HG03103 (cell line): Measurements from ENCODE around the gene ZMYND15.

ENCODE experiments used
- ATAC-seq: cut with Tn5 transposase; IDR thresholded peaks from one replicate; pipeline ENCODE4 v1.9.1; 2021; ENCODE audit warnings: low read depth; ENCODE audit not compliant: unreplicated experiment

The ZMYND15 gene

DNA sequence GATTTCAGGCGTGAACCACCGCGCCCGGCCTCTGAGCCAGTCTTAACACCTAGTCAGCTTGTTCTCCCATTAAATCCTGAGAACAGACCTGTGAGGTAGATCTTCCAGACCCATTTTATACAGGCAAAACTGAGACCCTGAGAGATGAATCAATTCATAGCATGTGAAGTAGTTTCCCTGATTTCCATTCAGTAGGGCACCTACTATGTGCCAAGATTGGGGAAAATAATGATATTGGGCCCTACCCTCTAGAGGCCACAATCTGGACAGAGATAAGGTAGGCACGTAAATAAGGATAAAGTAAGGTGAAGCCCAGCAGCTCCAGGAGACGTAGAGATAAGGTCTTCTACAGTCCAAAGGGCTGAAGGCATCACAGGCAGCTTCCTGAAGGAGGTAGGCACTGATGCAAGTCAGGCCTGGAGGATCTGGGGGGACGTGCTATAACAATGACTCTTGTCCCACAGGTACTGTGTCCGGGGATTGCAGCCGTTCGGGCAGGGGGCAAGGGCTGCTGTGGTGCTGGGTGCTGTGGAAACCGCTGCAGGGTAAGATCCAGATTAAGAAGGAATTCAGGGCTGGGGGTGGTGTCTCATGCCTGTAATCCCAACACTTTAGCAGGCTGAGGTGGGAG is 40.8 kb downstream of the ZMYND15 start:
- ATAC-seq: no peak

DNA sequence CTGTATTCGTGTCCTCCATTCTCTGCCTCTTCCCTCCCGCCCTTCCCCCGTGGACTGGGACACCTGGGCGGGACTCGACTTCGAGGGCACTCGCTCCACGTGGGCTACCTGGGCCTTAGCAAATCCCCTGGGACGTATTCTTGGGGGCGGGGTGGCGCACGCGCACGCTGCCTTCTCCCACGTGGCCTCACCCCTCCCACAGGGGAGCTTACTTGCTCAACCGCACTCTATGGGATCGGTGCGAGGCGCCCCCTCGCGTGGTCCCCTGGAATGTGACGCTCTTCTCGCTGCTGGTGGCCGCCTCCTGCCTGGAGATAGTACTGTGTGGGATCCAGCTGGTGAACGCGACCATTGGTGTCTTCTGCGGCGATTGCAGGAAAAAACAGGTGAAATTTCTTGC is 43.0 kb downstream of the ZMYND15 start:
- ATAC-seq: no peak

DNA sequence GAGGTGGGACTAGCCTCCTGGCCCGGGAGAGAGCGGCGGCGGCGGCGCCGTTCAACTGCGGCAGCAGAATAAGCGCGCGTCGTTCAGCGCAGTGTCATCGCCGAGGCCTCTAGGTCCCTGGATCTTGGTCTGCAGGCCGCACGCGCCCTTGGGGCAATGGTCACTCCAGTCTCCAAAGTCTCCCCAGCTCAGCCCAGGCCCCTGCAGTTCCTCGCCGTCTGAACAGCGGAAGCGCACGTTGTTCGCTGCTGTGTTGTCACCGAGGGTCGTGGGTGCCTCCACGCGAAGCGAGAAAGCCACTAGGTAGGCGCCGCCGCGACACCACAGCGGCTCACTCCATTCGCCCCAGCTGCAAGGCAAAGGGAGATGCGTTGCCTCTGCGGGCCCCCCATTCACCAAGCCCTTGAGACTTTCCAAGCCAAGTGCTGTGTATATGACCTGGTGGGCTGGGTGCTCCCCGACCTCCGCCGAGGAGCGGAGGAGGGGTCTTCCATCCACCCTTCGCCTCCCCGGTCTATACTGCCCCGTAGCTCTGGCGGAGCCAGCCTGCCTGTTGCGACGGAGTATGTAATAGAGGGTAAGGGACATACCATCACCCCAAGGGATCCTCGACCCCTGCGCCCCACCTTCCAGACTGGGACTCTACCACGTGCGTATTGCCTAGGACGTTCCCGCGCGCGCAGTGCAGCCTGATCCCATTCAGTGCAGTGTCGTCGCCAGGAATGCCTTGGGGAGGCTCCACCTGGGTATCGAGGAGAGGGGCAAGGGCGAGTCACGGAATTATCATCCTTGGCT is 45.9 kb downstream of the ZMYND15 start:
- no peak for ATAC-seq

DNA sequence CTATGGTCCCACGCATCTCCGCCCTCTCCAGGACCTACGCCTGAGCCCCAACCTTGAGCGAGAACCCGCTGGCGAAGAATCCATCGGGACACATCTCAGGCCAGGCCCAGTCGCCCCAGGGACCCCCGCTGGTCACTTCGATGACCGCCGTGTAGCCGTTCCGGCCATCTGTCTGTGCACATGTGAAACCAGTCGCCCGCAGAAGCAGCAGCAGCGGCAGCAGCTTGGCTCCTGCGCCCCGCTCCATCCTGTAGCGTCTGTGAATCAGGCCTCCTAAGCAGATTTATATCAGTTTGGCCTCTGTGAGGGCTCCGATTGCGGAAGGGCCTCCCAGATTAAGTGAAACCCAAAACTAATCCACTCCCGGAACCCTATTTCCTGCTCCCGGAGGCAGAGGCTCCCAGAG is 46.5 kb downstream of the ZMYND15 start, which contains the start of gene VMO1:
Gene VMO1 (minus strand): TSS at position 259 of the 406 bp plus-strand sequence. CDS start 12 bp downstream, at position 247.
- ATAC-seq: no peak

DNA sequence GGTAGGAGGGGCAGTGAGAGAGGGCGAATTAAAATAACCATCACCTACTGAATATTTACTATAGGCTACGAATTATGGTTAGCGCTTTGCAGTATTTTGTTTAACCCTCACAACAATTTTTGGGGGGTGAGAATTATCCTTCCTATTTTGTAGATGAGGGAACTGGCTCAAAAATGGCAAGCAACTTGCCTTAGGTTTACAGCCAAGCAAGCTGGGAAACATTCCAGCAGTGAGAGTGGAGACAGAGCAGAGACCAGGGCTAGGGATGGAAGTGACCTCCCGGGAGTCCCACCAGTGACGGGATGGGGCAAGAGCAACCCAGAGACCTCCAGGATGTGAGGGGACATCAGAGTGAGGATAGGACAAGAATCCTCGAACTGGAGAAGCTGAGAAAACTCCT is 46.9 kb downstream of the ZMYND15 start:
- no peak for ATAC-seq

DNA sequence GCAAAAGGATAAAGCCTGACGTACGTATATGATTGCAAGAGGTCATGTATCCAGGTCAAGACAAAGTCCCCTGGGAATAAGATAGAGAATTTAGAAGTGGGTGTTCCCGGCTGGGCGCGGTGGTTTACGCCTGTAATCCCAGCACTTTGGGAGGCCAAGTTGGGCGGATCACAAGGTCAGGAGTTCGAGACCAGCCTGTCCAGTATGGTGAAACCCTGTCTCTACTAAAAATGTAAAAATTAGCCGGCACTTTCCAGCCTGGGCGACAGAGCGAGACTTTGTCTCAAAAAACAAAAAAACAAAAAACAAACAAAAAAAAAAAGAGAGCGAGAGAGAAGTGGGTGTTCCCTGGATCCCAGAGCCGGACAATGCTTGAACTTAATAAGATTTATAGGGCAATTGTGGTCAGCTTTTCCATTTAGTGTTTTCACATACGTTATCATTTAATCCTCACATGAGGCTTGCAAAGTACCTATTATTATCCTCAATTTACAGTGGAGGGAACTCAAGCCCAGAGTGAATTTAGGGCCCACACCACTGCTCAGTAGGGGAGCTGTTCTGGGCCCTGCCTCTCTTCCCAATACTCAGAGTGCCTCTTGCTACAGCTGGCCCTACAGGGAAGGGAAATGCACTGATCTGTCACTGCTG is 48.6 kb downstream of the ZMYND15 start:
- no peak for ATAC-seq

DNA sequence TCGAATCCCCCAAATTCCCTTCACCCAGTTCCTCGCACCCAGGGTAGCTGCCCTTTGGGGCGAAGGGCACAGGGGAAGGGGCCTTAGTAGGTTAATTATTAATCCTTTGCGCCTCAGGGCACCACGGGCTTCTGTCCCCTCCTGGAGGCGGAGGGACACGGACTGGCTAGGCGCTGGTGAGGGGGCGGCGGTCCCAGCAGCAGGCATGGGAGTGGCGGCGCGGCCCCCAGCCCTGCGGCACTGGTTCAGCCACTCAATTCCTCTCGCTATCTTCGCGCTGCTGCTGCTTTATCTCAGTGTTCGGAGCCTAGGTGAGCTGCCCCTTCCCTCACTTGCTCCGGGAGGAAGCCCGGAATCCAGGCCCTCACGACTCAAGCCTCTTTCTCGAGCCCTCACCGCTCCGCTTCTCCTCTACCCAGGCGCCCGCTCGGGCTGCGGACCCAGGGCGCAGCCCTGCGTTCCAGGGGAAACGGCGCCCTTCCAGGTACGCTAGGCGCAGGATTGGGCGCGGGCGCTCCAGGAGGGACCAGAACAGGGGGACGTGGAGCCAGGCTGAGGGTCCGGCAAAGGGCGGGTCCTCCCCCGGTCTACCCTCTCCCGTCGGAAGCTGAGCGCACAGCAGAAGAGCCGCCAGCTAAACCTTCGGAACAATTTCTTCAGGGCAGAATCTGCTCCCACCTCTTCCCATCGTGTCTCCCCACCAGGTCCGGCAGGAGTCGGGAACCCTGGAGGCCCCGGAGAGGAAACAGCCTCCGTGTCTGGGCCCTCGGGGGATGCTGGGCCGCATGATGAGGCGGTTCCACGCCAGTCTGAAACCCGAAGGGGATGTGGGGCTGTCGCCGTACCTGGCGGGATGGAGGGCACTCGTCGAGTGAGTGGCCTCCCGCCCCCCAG is 49.4 kb downstream of the ZMYND15 start, which contains the start of gene GLTPD2:
Gene GLTPD2 (plus strand): TSS at position 158 of the 894 bp plus-strand sequence. CDS start 48 bp downstream, at position 206.
- peak; percentile 5 for ATAC-seq

DNA sequence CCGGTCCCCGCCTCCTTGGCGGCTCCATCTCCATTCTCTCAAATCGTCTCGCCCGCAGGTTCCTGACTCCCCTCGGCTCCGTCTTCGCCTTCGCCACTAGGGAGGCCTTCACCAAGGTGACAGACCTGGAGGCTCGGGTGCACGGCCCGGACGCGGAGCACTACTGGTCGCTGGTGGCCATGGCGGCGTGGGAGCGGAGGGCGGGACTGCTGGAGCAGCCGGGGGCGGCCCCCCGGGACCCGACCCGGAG is 50.0 kb downstream of the ZMYND15 start:
- no peak for ATAC-seq

DNA sequence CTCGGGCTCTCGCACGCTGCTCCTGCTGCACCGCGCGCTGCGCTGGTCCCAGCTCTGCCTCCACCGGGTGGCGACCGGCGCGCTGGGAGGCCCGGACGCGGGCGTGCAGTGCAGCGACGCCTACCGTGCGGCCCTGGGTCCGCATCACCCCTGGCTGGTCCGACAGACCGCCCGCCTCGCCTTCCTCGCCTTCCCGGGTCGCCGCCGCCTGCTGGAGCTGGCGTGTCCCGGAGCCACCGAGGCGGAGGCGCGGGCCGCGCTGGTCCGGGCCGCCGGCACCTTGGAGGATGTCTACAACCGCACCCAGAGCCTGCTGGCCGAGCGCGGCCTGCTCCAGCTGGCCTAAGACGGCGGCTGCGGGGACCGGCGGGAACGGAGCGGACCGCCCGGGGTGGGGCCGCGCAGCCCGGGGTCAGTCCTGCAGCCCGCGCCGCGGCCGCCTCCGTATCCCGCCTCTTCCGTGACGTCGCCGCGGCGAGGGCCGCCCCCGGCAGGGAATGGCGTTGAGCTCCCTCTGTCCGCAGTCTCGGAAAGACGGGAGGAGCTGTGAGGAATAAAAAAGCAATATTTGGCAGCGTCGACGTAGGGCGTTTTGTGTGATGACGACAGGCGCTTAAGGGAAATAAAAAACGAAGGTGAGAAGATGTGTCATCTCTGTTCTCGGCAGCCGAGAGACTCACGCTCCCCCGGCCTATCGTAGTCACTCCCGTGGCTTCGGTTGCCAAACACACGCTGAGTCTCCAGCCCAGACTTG is 50.5 kb downstream of the ZMYND15 start:
- peak; percentile 79 for ATAC-seq

DNA sequence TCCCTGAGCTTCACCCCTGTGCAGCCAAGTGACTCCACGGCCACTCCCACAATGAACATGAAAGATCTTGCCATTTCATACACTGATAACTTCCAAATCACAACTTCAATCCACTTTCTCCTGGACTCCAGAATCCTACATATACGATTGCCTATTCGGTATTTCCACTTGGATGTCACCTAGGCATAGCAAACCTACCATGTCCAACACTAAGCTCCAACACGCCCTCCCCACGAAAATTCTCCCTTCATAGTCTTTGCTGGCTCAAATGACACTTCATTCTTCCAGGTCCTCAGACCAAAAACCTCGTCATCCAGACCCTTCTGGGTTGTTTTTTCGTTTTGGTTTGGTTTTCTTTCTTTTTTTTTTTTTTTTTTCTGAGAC is 51.1 kb downstream of the ZMYND15 start:
- no peak for ATAC-seq

DNA sequence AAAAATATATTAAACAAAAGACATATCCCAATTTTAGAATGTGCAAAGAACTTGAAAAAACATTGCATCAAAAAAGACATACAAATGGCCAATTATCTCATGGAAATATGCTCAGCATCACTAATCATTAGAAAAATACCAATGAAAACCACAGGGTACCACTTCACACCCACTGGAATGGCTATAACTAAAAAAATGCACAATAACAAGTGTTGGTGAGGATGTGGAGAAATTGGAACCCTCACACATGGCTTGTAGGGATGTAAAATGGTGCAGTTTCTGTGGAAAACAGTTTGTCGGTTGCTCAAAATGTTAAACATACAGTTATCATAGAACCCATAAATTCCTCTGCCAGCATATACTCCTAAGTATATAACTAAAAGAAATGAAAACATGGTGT is 55.5 kb downstream of the ZMYND15 start:
- no peak for ATAC-seq
